ENCODE data around the gene TREH. TPM values are rescaled to one million over a fixed set of nuclear protein-coding genes. Genes with fewer than 3 reads are reported as not detected.
"Not testable (repeated sequence)": the region's sequence is repeated elsewhere in the genome, so short reads cannot be mapped to it uniquely, and the experiment has no call there.

The TREH gene
- total RNA-seq, 1 experiment from 2014 or later: not detected

DNA sequence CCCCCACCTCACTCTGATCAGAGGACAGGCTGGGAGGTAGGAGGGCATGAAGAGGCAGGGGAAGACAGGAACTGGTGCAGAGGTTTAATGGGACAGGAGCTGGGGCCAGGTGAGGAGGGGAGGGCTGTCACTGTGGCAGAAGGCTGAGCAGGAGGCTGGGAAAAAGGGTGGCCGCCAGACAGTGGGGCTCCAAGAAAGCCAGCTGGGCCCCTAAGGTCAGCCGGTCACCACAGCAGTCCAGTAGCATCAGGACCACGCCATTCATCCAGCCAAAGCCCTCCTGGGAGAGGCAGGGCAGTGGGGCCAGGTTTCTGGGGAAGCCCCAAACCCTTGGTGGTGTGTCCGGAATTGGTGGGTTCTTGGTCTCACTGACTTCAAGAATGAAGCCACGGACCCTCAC lies 8.5 kb upstream of the TREH start:
- ChIA-PET POLR2A (interaction anchor here (0.7 to 5.2 kb wide), 4 partner anchors 77 to 240 kb away, joined by 3 to 98 read pairs (median 3); partner anchors contain the start of gene DDX6), CTCF (interaction anchor here (0.6 to 6.9 kb wide), 10 partner anchors 12 to 270 kb away, joined by 3 to 58 read pairs (median 4); partner anchors contain the start of genes BCL9L and DDX6)
- H3K27ac Mint-ChIP-seq (ENCODE audit: low read depth, unreplicated experiment): no peak overlapping the region
- intact Hi-C loops (cut with micrococcal nuclease): no loop called here
- H3K27me3 Mint-ChIP-seq (ENCODE audit: insufficient read depth, unreplicated experiment): no peaks in the 10 kb centered on the region
- H3K36me3 Mint-ChIP-seq (ENCODE audit: insufficient read depth, unreplicated experiment): no peaks in the 10 kb centered on the region
- no TSS peak for BruUV-seq (replicated peaks)
- TF ChIP-seq, protein P1, sequence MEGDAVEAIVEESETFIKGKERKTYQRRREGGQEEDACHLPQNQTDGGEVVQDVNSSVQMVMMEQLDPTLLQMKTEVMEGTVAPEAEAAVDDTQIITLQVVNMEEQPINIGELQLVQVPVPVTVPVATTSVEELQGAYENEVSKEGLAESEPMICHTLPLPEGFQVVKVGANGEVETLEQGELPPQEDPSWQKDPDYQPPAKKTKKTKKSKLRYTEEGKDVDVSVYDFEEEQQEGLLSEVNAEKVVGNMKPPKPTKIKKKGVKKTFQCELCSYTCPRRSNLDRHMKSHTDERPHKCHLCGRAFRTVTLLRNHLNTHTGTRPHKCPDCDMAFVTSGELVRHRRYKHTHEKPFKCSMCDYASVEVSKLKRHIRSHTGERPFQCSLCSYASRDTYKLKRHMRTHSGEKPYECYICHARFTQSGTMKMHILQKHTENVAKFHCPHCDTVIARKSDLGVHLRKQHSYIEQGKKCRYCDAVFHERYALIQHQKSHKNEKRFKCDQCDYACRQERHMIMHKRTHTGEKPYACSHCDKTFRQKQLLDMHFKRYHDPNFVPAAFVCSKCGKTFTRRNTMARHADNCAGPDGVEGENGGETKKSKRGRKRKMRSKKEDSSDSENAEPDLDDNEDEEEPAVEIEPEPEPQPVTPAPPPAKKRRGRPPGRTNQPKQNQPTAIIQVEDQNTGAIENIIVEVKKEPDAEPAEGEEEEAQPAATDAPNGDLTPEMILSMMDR (IDR thresholded peaks at IDR 0.05; ENCODE audit: unreplicated experiment): no peak
- H3K9me3 Mint-ChIP-seq (ENCODE audit: unreplicated experiment): no peaks in the 10 kb centered on the region
- H3K4me3 Mint-ChIP-seq (ENCODE audit: unreplicated experiment): no peak overlapping the region
- DNase-seq (ENCODE audit: unreplicated experiment): no peak
- peaks cover 19% of the 10 kb centered on the region for H3K4me1 Mint-ChIP-seq (ENCODE audit: insufficient read depth, unreplicated experiment)

DNA sequence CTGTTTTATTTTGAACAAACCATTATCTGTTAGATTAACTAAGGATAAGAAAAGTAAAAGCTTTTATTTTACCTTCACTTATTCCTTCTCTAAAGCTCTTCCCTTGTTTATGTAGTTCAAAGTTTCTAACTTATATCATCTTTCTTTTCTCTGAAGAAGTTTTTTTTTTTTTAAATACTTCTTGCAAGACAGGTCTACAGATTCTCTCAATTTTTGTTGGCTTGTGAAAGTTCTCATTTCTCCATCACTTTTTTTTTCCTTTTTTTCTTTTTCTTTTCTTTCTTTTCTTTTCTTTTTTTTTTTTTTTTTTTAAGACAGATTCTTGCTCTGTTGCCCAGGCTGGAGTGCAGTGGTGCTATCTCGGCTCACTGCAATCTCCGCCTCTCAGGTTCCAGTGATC lies 4.7 kb upstream of the TREH start:
- Mint-ChIP-seq H3K4me1 (ENCODE audit: insufficient read depth, unreplicated experiment) (peaks cover 7% of the 10 kb centered on the region), H3K27me3 (ENCODE audit: insufficient read depth, unreplicated experiment) (no peaks in the 10 kb centered on the region), H3K36me3 (ENCODE audit: insufficient read depth, unreplicated experiment) (no peaks in the 10 kb centered on the region), H3K4me3 (ENCODE audit: unreplicated experiment) (no peak overlapping the region), H3K9me3 (ENCODE audit: unreplicated experiment) (no peaks in the 10 kb centered on the region), H3K27ac (ENCODE audit: low read depth, unreplicated experiment) (no peak overlapping the region)
- ChIA-PET CTCF (interaction anchor here (0.7 kb wide), 1 partner anchor 9 kb away, joined by 3 read pairs; no protein-coding TSS in a partner anchor), POLR2A (interaction anchor here (0.6 to 1.0 kb wide), 2 partner anchors 27 to 283 kb away, joined by 3 to 5 read pairs; no protein-coding TSS in a partner anchor)
- TF ChIP-seq, protein P1 (IDR thresholded peaks at IDR 0.05; ENCODE audit: unreplicated experiment): no peak
- no peak for DNase-seq (ENCODE audit: unreplicated experiment)
- intact Hi-C loops (cut with micrococcal nuclease): no loop called here
- BruUV-seq (replicated peaks): no TSS peak

DNA sequence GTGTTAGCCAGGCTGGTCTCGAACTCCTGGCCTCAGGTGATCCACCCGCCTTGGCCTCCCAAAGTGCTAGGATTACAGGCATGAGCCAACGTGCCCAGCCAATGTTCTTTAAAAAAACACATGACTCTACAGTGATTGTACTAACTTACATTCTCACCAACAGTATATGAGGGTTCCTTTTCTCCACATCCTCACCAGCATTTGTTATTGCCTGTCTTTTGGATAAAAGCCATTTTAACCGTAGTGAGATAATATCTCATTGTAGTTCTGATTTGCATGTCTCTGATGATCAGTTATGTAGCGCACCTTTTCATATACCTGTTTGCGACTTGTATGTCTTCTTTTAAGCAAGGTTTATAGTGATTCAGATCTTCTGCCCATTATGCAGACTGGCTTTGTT lies 3.5 kb upstream of the TREH start:
- POLR2A ChIA-PET; H3K36me3 Mint-ChIP-seq (ENCODE audit: insufficient read depth, unreplicated experiment); H3K27me3 Mint-ChIP-seq (ENCODE audit: insufficient read depth, unreplicated experiment); BruUV-seq (replicated peaks); H3K9me3 Mint-ChIP-seq (ENCODE audit: unreplicated experiment); H3K4me1 Mint-ChIP-seq (ENCODE audit: insufficient read depth, unreplicated experiment); CTCF ChIA-PET; H3K4me3 Mint-ChIP-seq (ENCODE audit: unreplicated experiment); intact Hi-C loops (cut with micrococcal nuclease); H3K27ac Mint-ChIP-seq (ENCODE audit: low read depth, unreplicated experiment); DNase-seq (ENCODE audit: unreplicated experiment): not testable (repeated sequence)

DNA sequence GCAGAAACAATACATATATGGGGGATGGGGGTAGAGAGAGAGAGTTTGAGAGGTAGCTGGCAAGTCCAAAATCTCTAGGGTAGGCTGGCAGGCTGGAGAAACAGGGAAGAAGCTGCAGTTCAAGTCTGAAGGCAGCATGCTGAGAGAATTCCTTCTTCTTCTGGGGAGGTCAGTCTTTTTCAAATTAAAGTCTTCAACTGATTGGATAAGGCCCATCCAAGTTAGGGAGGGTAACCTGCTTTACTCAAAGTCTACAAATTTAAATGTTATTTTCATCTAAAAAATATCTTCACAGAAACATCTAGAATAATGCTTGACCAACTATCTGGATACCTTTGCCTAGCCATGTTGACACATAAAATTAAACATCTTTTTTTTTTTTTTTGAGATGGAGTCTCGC lies 2.9 kb upstream of the TREH start:
- CTCF ChIA-PET: no interaction called here
- no TSS peak for BruUV-seq (replicated peaks)
- Mint-ChIP-seq H3K27ac (ENCODE audit: low read depth, unreplicated experiment) (no peak overlapping the region), H3K9me3 (ENCODE audit: unreplicated experiment) (no peaks in the 10 kb centered on the region), H3K4me3 (ENCODE audit: unreplicated experiment) (no peak overlapping the region), H3K36me3 (ENCODE audit: insufficient read depth, unreplicated experiment) (no peaks in the 10 kb centered on the region), H3K27me3 (ENCODE audit: insufficient read depth, unreplicated experiment) (no peaks in the 10 kb centered on the region), H3K4me1 (ENCODE audit: insufficient read depth, unreplicated experiment) (peaks cover 7% of the 10 kb centered on the region)
- TF ChIP-seq, protein P1 (IDR thresholded peaks at IDR 0.05; ENCODE audit: unreplicated experiment): no peak
- POLR2A ChIA-PET: no interaction called here
- intact Hi-C loops (cut with micrococcal nuclease): no loop called here
- no peak for DNase-seq (ENCODE audit: unreplicated experiment)

DNA sequence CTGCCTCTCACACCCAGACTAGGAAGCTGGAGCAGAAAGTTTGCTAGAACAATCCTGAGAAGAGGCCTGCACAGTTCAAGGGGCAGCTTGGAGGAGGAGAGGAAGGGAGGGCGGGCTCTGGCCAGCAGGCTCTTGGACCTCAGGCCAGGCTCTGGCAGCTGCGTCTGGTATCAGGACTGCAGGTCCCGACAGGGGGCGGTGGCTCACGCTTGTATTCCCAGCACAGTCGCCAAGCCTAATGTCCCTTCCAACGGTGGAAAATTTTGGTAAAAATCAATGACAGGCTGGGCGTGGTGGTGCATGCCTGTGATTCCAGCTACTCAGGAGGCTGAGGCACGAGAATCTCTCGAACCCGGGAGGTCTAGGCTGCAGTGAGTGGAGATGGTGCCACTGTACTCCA lies 542 bp downstream of the TREH start:
- H3K4me3 Mint-ChIP-seq (ENCODE audit: unreplicated experiment); intact Hi-C loops (cut with micrococcal nuclease); H3K36me3 Mint-ChIP-seq (ENCODE audit: insufficient read depth, unreplicated experiment); DNase-seq (ENCODE audit: unreplicated experiment); BruUV-seq (replicated peaks); H3K9me3 Mint-ChIP-seq (ENCODE audit: unreplicated experiment); H3K4me1 Mint-ChIP-seq (ENCODE audit: insufficient read depth, unreplicated experiment); CTCF ChIA-PET; H3K27ac Mint-ChIP-seq (ENCODE audit: low read depth, unreplicated experiment); H3K27me3 Mint-ChIP-seq (ENCODE audit: insufficient read depth, unreplicated experiment): not testable (repeated sequence)
- POLR2A ChIA-PET: interaction anchor here (3.1 kb wide), 1 partner anchor 9 kb away, joined by 10 read pairs; no protein-coding TSS in a partner anchor
